HG03571 (cell line): ENCODE results near the gene B4GALT5.

ENCODE experiments used
- ATAC-seq: cut with Tn5 transposase; IDR thresholded peaks from one replicate; pipeline ENCODE4 v1.9.1; 2021; ENCODE audit not compliant: unreplicated experiment

The B4GALT5 gene

DNA sequence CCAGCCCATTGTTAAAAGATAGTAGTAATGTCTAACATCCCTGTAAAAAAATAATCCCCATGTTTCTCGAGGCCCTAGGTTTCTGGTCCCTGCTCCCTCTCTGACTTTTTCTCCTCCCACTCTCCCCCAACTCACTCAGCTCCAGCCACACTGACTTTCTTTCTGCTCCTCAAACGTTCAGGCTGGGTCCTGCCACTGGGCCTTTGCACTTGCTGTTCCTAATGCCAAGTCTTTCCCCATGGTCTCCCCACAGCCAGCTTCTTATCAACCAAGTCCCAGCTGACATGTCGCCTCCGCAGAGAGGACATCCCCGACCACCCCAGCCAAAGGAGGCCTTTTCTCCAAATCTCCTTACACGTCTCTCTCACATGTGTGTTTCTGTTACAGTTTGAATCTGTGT is 123.9 kb downstream of the B4GALT5 start:
- no peak for ATAC-seq

DNA sequence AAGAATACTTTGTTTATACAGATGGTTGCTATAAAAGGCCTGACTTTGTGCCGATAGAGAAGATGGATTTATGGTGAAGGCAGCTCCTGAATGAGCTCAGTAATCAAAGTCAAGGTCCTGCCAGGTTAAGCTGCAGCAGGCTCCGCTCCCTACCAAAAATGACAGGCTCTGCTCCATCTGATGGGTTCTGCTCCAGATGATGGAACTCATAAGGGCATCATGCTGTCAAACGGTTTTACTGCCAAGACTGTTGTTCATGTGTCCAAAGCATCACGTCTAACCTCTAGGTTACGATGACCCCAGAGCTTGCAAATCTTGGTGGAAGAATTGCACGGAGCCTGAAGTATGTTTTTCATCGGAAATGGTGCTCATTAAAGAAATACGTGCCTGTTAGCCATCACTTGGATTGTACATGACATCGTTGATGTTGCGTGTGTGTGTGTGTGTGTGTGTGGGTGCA is 126.5 kb downstream of the B4GALT5 start:
- no peak for ATAC-seq

DNA sequence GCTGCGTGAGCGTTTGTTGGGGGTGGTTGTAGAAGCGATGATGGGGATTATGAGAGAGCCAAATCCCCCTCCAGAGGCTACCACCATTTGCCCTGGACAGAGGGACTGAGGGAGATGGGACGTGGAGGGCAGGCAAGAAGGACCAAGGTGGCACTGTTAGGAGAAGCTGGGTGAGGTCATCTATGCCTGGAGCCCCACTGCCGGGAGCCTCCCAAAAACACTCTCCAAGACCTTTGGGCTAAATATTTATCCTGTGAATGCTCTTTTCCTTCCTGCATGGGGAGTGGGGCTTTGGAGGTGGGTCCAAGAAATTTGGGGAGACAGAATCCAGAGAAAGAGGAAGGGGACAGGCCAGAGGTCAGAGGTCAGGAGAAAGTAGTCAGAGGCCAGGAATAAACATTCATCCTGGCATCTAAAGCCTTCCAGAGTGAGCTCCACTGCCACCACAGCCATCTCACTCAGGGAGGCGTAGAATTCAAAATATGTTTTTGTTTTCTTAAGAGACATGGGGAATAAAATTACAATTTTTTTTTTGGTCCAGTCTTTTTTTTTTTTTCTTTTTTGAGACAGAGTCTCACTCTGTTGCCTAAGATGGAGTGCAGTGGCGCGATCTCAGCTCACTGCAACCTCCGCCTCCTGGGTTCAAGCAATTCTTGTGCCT is 128.0 kb downstream of the B4GALT5 start:
- ATAC-seq = no peak

- ATAC-seq = no peak
Measured at GRCh38 chr20:49584418-49585382, 129.0 kb downstream of the B4GALT5 start.

DNA sequence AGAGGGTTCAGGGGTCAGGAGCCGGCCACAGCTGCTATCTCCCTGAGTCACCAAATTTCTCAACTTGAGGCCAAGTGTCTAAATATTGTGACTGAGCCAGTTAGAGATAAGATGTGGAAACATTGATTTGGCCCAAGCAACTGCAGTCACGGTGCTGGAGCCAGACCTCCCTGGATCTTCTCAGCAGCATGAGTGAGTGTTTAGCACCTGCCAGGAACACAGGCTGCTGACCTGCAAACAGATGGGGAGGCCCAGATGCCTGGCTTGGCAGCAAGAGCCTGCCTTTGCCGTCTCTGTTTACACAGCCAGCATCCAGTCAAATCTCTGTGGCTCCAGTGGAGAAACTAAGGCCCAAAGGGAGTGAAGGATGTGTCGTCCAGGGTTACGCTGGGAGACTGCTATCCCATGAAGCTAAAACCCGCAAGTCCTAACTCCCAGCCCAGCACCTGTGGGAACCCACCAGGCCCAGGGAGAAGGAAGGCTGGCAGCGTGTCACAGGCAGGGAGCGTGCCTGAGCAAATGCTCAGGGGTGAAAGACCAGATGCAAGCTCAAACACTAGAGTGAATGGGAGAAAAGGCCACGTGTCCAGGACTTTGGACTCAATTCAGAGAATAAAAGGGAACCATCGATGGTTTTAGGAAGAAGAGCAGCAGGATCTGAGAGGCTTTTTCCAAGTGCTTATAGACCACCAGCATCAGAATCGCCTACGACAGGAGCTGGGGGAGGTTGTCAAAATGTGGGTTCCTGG is 129.8 kb downstream of the B4GALT5 start:
- ATAC-seq = no peak

GRCh38 chr20:49583343-49583668 is 130.4 kb downstream of the B4GALT5 start:
- no peak for ATAC-seq
